CD4-positive, alpha-beta T cell treated with Interleukin-1 beta for 1 hour (primary cell): Measurements from ENCODE around the gene DHCR7.

ENCODE experiments used
- DNase-seq, 2 donors: peaks; one replicate each; pipeline ENCODE4 v3.0.0-alpha.2; 2020 to 2022

DHCR7 gene

GRCh38 chr11:71406681-71407080 lies 41.5 kb downstream of the DHCR7 start:
- DNase-seq: no peak

GRCh38 chr11:71404209-71404608 lies 44.0 kb downstream of the DHCR7 start:
- no peak for DNase-seq

- no peak for DNase-seq
Observed at GRCh38 chr11:71402878-71403277, 45.3 kb downstream of the DHCR7 start.

GRCh38 chr11:71400216-71400615 lies 48.0 kb downstream of the DHCR7 start:
- no peak for DNase-seq

GRCh38 chr11:71399341-71399740 lies 48.9 kb downstream of the DHCR7 start:
- DNase-seq: no peak

GRCh38 chr11:71397961-71398360 lies 50.2 kb downstream of the DHCR7 start:
- no peak for DNase-seq

GRCh38 chr11:71397331-71397860 lies 50.8 kb downstream of the DHCR7 start:
- no peak for DNase-seq

GRCh38 chr11:71396548-71397123 lies 51.6 kb downstream of the DHCR7 start:
- DNase-seq: no peak

GRCh38 chr11:71395774-71396173 lies 52.4 kb downstream of the DHCR7 start:
- no peak for DNase-seq

GRCh38 chr11:71395263-71395560 lies 53.0 kb downstream of the DHCR7 start:
- no peak for DNase-seq

GRCh38 chr11:71393283-71393682 lies 54.9 kb downstream of the DHCR7 start:
- no peak for DNase-seq

- no peak for DNase-seq
Observed at GRCh38 chr11:71391796-71392195, 56.4 kb downstream of the DHCR7 start.

- no peak for DNase-seq
Observed at GRCh38 chr11:71391352-71391751, 56.8 kb downstream of the DHCR7 start.

- DNase-seq: no peak
Observed at GRCh38 chr11:71388637-71389235, 59.5 kb downstream of the DHCR7 start.

GRCh38 chr11:71387784-71388636 lies 60.2 kb downstream of the DHCR7 start:
- DNase-seq: no peak

GRCh38 chr11:71387200-71387599 lies 61.0 kb downstream of the DHCR7 start:
- DNase-seq: no peak

GRCh38 chr11:71386202-71386601 lies 62.0 kb downstream of the DHCR7 start:
- no peak for DNase-seq

- DNase-seq: no peak
Observed at GRCh38 chr11:71385091-71385490, 63.1 kb downstream of the DHCR7 start.

- no peak for DNase-seq
Observed at GRCh38 chr11:71384561-71384960, 63.6 kb downstream of the DHCR7 start.
